Chondrocyte (in vitro differentiated cells): ENCODE data around the gene COPZ2. TPM values are rescaled to one million over a fixed set of nuclear protein-coding genes. Genes with fewer than 3 reads are reported as not detected.

Experiments used
- DNase-seq: peaks from one replicate; pipeline ENCODE4 v3.0.0; 2021; ENCODE audit warnings: mixed read lengths, low spot score
- H3K27ac Mint-ChIP-seq: one replicate; pipeline ENCODE4 v1.8.0; 2021; ENCODE audit warnings: mild to moderate bottlenecking, moderate library complexity, mixed read lengths; ENCODE audit not compliant: unreplicated experiment
- H3K27me3 Mint-ChIP-seq: 2 replicates; pipeline ENCODE4 v1.8.0; 2021; ENCODE audit warnings: low read depth, mixed read lengths
- H3K36me3 Mint-ChIP-seq: 2 replicates; pipeline ENCODE4 v1.8.0; 2021; ENCODE audit warnings: low read depth, mixed read lengths
- H3K4me1 Mint-ChIP-seq: 2 replicates; pipeline ENCODE4 v1.8.0; 2021; ENCODE audit warnings: low read depth, mild to moderate bottlenecking, mixed read lengths
- H3K4me3 Mint-ChIP-seq: one replicate; pipeline ENCODE4 v1.8.0; 2021; ENCODE audit warnings: mild to moderate bottlenecking, moderate library complexity, mixed read lengths; ENCODE audit not compliant: unreplicated experiment
- H3K9me3 Mint-ChIP-seq: 2 replicates; pipeline ENCODE4 v1.8.0; 2021; ENCODE audit warnings: low read depth, mixed read lengths
- CTCF ChIP-seq: fragments of 200-600 bp; sonication (generic); IDR thresholded peaks from 2 replicates; pipeline ENCODE4 v1.5.0; 2021; ENCODE audit warnings: antibody characterized with exemption, mild to moderate bottlenecking, moderate library complexity
- total RNA-seq: library from RNA; stranded (reverse); gene quantifications from 3 replicates; pipeline ENCODE4 v1.2.1, GENCODE V29; 2021

COPZ2 gene
- total RNA-seq, 1 donor from 2014 or later = 219 TPM

GRCh38 chr17:47983492-47984223 is 53.9 kb downstream of the COPZ2 start:
- Mint-ChIP-seq H3K9me3 (no peaks in the 10 kb centered on the region), H3K27me3 (no peaks in the 10 kb centered on the region), H3K4me3 (no peak overlapping the region), H3K27ac (no peak overlapping the region), H3K36me3 (peaks cover 15% of the 10 kb centered on the region), H3K4me1 (peaks cover 12% of the 10 kb centered on the region)
- TF ChIP-seq CTCF = no peak
- no peak for DNase-seq

DNA sequence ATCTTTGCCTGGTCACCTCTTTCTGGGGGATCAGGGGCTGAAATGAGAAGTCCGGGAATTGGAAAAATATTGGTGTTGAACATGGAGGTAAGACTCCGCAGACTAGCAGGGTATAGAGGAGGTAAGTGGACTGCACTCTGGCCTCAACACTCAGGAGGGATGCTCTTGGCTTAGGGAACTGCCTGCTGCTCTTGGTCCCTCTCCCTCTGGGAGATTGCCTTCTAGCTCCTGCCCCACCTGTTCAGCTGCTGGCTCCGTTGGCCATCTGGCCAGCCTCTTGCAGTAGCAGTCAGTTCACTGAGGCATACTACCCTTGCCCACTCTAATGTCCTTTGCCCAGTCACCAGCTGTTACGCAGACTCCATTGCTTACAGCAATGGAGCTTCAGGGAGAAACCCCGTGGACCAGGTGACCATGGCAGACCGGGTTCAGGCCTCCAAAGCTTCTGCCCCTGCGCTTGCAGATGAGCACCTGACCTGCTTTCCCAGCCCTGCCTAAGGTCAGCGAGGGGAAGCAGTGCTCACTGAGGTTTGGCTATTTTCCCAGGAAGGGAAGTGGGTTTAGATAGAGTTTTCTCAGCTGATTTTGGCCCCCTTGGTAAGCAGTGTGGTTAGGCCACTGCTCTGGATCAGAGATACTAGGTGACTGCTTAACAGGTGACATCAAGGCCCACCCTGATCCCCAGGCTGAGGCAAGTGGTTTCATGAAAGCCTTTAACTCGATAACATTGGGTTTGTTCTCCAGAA is 54.8 kb downstream of the COPZ2 start:
- Mint-ChIP-seq H3K27me3 (no peaks in the 10 kb centered on the region), H3K36me3 (peaks cover 16% of the 10 kb centered on the region), H3K9me3 (no peaks in the 10 kb centered on the region), H3K4me1 (peaks cover 11% of the 10 kb centered on the region), H3K27ac (no peak overlapping the region), H3K4me3 (no peak overlapping the region)
- no peak for TF ChIP-seq CTCF
- no peak for DNase-seq

DNA sequence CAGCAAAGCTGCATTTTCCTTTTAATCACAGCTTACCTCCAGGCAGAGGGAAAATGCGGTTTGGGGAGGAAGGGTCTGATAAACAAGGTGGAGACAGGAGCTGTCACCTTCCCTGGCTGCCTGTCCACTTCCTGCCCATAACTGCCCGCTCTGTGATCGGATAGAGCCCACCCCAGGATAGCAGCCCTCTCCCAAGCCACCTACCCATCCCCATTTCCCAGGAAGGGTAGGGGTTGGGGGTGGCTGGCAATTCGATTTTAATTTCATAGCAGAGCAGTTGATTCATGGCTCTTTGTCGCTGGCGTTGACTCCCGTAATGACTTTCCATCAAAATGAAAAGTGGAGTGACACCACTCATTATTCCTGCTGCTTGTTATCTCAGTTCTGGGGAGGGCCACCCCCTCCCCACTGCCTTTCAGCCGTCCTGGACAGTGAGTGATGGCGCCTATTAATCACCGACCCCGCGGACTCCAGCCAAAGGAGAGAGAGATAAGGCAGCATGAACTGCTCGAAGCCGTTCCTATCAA is 55.4 kb downstream of the COPZ2 start:
- Mint-ChIP-seq H3K9me3 (no peaks in the 10 kb centered on the region), H3K27ac (no peak overlapping the region), H3K4me3 (no peak overlapping the region), H3K27me3 (no peaks in the 10 kb centered on the region), H3K4me1 (peaks cover 5% of the 10 kb centered on the region), H3K36me3 (peaks cover 19% of the 10 kb centered on the region)
- no peak for DNase-seq
- TF ChIP-seq CTCF = no peak

- Mint-ChIP-seq H3K9me3 (no peaks in the 10 kb centered on the region), H3K4me3 (no peak overlapping the region), H3K4me1 (no peaks in the 10 kb centered on the region), H3K36me3 (peaks cover 23% of the 10 kb centered on the region), H3K27ac (no peak overlapping the region), H3K27me3 (no peaks in the 10 kb centered on the region)
- no peak for DNase-seq
- no peak for TF ChIP-seq CTCF
Observed at GRCh38 chr17:47981462-47981861, 56.1 kb downstream of the COPZ2 start.

- Mint-ChIP-seq H3K9me3 (no peaks in the 10 kb centered on the region), H3K4me1 (no peaks in the 10 kb centered on the region), H3K4me3 (no peak overlapping the region), H3K27me3 (no peaks in the 10 kb centered on the region), H3K36me3 (peaks cover 27% of the 10 kb centered on the region), H3K27ac (no peak overlapping the region)
- no peak for TF ChIP-seq CTCF
- DNase-seq = no peak
Observed at GRCh38 chr17:47980541-47980940, 57.1 kb downstream of the COPZ2 start.
